AG04449 (cell line): Measurements from ENCODE around the gene HERC2.
"Not testable (repeated sequence)": the region's sequence is repeated elsewhere in the genome, so short reads cannot be mapped to it uniquely, and the experiment has no call there.

Experiments
- CTCF ChIA-PET: fragments of 350-600 bp; formaldehyde crosslinking; extraction: SDS; loops from one replicate; lab custom pipeline; 2021; ENCODE audit warnings: antibody characterized with exemption; lab: Yijun Ruan, JAX
- POLR2A ChIA-PET: fragments of 400-600, 350-600 bp; formaldehyde crosslinking; extraction: SDS; loops from one replicate; lab custom pipeline; 2020; ENCODE audit warnings: antibody characterized with exemption, inconsistent platforms; lab: Yijun Ruan, JAX
- DNase-seq: peaks from one replicate; pipeline ENCODE4 v3.0.0-alpha.2; 2010; ENCODE audit warnings: low read depth, low spot score
- H3K4me3 ChIP-seq: 2 replicates; pipeline ENCODE4 v1.5.1; 2011; ENCODE audit warnings: low read depth, mild to moderate bottlenecking, control low read depth, low read length
- CTCF ChIP-seq: IDR thresholded peaks from one replicate; pipeline ENCODE4 v1.5.1; 2011; ENCODE audit warnings: mild to moderate bottlenecking, moderate library complexity, low read length, control low read depth, inconsistent platforms; ENCODE audit not compliant: insufficient read depth; ENCODE audit errors: missing control alignments

HERC2 gene

GRCh38 chr15:28208583-28208982 is 113.4 kb downstream of the HERC2 start:
- CTCF ChIA-PET: no interaction called here
- POLR2A ChIA-PET: no interaction called here

GRCh38 chr15:28205640-28206039 is 116.3 kb downstream of the HERC2 start:
- DNase-seq, POLR2A ChIA-PET, CTCF ChIA-PET, H3K4me3 ChIP-seq: not testable (repeated sequence)

More at GRCh38 chr15:28208583-28208982, 113.4 kb downstream of the HERC2 start:
- H3K4me3 ChIP-seq: no peak overlapping the region
- DNase-seq: no peak
- no peak for TF ChIP-seq CTCF

- H3K4me3 ChIP-seq, DNase-seq, POLR2A ChIA-PET, CTCF ChIA-PET: not testable (repeated sequence)
Measured at GRCh38 chr15:28203055-28203828, 118.7 kb downstream of the HERC2 start.

- DNase-seq, H3K4me3 ChIP-seq, POLR2A ChIA-PET, CTCF ChIA-PET: not testable (repeated sequence)
Measured at GRCh38 chr15:28202124-28202523, 119.9 kb downstream of the HERC2 start.

- CTCF ChIA-PET, POLR2A ChIA-PET, DNase-seq, H3K4me3 ChIP-seq: not testable (repeated sequence)
Measured at GRCh38 chr15:28198215-28198614, 123.8 kb downstream of the HERC2 start.

- POLR2A ChIA-PET, DNase-seq, H3K4me3 ChIP-seq, CTCF ChIA-PET: not testable (repeated sequence)
Measured at GRCh38 chr15:28197694-28198093, 124.3 kb downstream of the HERC2 start.

GRCh38 chr15:28196581-28196980 is 125.4 kb downstream of the HERC2 start:
- POLR2A ChIA-PET, DNase-seq, CTCF ChIA-PET, H3K4me3 ChIP-seq: not testable (repeated sequence)

- H3K4me3 ChIP-seq: no peak overlapping the region
- no peak for DNase-seq
- ChIA-PET CTCF (no interaction called here), POLR2A (no interaction called here)
- TF ChIP-seq CTCF: no peak
Measured at GRCh38 chr15:28192772-28193171, 129.2 kb downstream of the HERC2 start.

GRCh38 chr15:28191832-28192231 is 130.1 kb downstream of the HERC2 start:
- no peak for DNase-seq
- POLR2A ChIA-PET: no interaction called here
- H3K4me3 ChIP-seq: no peak overlapping the region
- TF ChIP-seq CTCF: peak; percentile 46
- CTCF ChIA-PET: interaction anchor here (0.6 kb wide), 1 partner anchor 8 kb away, joined by 3 read pairs; no protein-coding TSS in a partner anchor
